Head of caudate nucleus (tissue), 42 donors: Measurements from ENCODE around the gene FLNB.
A peak's percentile ranks its signal among the peaks of the same experiment; 100 is the strongest.

Experiments used
- DNase-seq, 42 donors: peaks; one replicate each; pipeline versions ENCODE4 v3.0.0 to v3.0.0-alpha.2; 2020 to 2021; ENCODE audit warnings: mixed read lengths in 7 of 42
- intact Hi-C: fragments of 100-400 bp; cut with DNase I; formaldehyde crosslinking; loops from one replicate; pipeline ENCODE4 v1.15.0; 2022

The FLNB gene

DNA sequence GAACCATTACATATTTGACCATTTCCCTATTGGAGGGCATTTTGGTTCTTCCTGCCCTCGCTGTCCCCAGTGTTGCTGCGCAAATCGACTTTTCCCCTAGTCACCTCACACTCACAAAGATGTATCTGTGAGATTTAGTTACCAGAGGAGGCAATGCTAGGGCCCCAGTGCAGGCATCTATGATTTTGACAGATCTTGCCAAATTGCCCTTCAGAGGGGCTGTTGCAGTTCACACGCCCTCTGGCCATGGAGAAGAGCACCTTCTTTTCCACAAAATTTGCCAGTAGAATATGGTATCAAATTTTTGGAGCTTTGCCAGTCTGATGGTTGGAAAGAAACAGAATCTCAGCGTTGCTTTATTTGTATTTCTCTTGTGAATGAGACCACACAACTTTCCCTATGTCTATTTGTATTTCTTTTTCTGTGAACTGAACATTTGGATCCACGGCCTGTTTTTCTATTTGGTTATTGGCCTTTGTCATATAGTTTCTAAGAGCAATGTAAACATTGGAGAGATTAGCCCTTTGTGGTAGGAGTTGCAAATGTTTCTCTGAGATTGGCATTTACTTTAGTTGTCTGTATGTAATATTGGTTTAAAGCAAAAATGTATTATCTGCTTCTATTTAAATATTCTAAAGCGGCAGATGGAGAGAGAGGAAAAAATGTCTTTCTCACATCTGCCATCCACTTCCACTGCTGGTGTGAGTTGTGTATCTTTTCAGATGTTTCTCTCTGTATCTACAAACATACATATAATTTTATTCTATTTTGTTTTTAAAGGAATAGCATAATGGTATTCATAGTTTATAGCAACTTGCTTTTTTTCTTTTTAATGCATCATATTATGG, 136.5 kb downstream of the FLNB start:
- no peak for DNase-seq
- intact Hi-C loops: no loop called here

DNA sequence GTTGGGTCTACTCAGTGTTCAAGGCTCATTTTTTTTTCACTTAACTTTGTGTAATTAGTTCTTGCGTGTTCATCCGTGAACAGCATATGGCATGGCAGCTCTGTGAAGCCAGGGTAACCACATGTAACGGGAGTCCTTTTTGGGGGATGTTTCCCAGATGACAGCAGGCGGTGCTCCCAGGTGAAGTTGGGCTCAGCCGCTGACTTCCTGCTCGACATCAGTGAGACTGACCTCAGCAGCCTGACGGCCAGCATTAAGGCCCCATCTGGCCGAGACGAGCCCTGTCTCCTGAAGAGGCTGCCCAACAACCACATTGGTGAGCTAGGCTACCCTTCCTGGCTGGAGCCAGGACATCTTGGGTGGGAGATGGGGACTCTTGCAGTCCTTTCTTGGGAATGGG, 139.8 kb downstream of the FLNB start:
- intact Hi-C loops: no loop called here
- no peak for DNase-seq

- no peak for DNase-seq
- intact Hi-C loops: no loop called here
Observed at GRCh38 chr3:58150130-58150809, 142.0 kb downstream of the FLNB start.

- intact Hi-C loops: no loop called here
- DNase-seq: no peak
Observed at GRCh38 chr3:58150810-58151199, 142.6 kb downstream of the FLNB start.

- DNase-seq: peak; percentile 28 to 88 (median 73)
- intact Hi-C loops: no loop called here
Observed at GRCh38 chr3:58151637-58152036, 143.4 kb downstream of the FLNB start.

GRCh38 chr3:58152225-58153015, 144.2 kb downstream of the FLNB start:
- DNase-seq: no peak
- intact Hi-C loops: no loop called here

- intact Hi-C loops: no loop called here
Observed at GRCh38 chr3:58153371-58153770, 145.1 kb downstream of the FLNB start.

DNA sequence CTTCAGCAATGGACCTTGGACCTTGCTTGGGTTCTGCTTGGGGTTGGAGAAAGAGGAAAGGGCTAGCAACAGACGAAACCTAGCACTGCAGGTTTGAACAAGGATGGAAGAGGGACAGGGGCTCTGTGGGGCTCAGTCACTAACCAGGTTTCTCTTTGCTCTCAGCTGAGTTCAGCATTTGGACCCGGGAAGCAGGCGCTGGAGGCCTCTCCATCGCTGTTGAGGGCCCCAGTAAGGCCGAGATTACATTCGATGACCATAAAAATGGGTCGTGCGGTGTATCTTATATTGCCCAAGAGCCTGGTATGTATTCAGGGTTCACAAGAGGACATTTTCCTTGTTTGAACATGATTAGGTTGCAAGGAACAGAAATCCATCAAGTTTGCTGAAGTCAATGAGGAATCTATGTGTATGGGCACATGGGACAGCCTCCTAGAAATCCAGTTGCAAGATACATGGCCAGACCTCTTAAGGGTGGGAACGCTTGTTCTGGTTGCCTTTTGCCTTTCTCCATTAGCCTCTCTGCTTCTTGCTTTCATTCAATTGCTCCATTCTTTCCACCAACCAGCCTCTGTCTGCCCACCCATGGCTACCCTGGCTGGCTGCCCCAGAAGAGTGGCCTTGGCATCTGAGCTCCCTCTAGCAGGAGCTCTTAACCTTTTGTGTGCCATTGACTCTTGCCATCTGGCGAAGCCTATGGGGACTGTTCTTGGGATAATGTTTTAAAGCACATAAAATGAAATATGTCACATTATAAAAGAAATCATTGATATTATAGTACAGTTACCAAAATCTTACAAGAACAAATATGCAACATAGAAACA, 146.6 kb downstream of the FLNB start:
- DNase-seq: peak in 18 of 42 donors; percentile 32 to 55 (median 51)
- intact Hi-C loops: no loop called here

More at GRCh38 chr3:58153371-58153770, 145.1 kb downstream of the FLNB start:
- no peak for DNase-seq

GRCh38 chr3:58155838-58156237, 147.6 kb downstream of the FLNB start:
- DNase-seq: no peak
- intact Hi-C loops: no loop called here

DNA sequence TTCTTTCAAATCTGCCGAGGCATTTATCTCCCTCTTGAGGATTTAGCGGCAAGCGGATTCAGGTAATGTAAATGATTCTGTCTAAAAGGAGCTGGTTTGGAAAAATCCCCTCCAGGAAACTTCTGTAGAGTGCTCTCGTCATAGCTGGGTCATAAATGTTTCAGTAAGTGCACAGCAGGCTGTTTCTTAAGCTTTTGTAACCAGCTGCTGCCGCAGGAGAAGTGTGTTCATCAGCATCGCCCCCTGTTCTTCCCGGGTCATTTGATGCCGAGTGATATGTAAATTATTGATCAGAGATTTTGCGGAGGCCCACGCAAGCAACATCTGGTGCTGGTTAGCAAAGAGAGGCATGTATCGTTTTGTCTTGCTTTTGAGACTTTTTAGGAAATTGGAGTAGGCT, 149.5 kb downstream of the FLNB start:
- DNase-seq: no peak
- intact Hi-C loops: no loop called here

- intact Hi-C loops: no loop called here
Observed at GRCh38 chr3:58158442-58159153, 150.4 kb downstream of the FLNB start.

GRCh38 chr3:58160399-58160798, 152.2 kb downstream of the FLNB start:
- intact Hi-C loops: no loop called here
- no peak for DNase-seq

More at GRCh38 chr3:58158442-58159153, 150.4 kb downstream of the FLNB start:
- DNase-seq: no peak

GRCh38 chr3:58161435-58162398, 153.5 kb downstream of the FLNB start:
- DNase-seq: no peak
- intact Hi-C loops: no loop called here

DNA sequence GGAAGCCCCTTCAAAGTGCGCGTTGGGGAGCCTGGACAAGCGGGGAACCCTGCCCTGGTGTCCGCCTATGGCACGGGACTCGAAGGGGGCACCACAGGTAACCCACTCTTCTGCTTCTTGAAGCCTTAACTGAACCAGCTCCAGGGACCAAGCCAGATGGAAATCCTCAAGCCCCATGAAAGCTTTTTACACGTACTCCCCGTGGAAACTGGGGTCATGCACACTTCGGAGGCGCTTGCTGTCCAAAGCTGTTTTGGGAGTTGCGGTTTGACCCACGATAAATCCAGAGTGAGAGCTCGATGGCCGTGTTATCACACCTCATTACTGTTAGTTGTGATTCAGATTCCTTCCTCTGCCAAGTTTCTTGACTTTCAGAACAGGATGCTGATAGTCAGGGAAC, 155.0 kb downstream of the FLNB start:
- DNase-seq: no peak
- intact Hi-C loops: no loop called here

GRCh38 chr3:58164199-58164879, 156.1 kb downstream of the FLNB start:
- peak in 22 of 42 donors; percentile 25 to 64 (median 38) for DNase-seq
- intact Hi-C loops: no loop called here
